ENCODE data around the gene MAN1C1.

The MAN1C1 gene

DNA sequence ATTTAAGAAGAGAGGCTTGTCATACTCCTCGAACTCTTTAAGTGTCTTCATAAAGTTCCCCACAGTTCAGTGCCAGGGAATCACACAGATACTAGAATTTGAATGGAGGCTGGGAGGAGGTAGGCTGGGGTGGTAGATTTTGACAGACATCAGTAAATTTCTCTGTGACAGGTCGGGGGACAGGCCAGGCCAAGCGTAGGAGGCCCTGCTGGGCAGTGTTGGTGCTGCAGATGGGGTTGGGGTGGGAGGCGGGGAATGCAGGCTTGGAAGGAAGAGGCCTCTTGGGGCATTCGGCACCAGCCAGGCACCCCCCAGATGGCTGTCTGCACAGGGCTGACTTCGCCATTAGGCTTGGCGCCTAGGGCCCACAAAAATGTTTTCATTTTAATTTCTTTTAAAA lies 84.0 kb downstream of the MAN1C1 start:
- no peak for DNase-seq

DNA sequence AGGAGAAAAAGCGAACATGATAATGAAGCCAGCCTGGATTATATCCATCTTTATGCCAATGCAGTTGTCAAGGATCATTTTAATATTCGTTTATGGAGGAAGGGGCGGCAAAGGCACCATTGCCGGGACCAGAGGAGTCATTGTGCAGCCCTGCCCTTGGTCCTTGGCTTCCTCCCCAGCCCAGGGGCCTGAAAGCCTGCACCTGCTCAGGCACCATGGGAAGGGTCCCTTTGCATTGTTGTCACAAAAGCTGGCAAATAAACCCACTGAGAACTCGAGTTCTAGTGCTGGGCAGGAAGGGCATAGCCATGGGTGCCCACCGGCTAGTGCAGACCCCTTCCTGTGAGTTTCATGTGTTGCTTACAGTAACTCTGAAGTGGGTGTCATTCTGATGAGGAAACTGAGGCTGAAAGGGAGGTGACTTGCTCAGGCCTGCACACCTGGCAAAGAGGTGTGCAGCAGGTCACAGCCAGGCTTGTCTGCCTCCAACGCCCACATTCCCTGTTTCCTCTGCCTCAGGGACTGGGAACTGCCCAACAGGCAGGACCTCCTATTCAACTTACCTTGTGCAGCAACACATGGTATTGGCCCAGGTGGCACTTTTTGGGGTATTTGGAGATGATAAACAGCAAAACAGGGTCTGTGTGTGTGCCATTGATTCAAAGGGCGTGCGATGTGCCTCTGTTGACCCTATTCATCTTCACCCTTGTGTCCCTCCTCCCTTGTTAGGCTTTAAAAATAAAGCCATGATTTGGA lies 84.6 kb downstream of the MAN1C1 start:
- no peak for DNase-seq

DNA sequence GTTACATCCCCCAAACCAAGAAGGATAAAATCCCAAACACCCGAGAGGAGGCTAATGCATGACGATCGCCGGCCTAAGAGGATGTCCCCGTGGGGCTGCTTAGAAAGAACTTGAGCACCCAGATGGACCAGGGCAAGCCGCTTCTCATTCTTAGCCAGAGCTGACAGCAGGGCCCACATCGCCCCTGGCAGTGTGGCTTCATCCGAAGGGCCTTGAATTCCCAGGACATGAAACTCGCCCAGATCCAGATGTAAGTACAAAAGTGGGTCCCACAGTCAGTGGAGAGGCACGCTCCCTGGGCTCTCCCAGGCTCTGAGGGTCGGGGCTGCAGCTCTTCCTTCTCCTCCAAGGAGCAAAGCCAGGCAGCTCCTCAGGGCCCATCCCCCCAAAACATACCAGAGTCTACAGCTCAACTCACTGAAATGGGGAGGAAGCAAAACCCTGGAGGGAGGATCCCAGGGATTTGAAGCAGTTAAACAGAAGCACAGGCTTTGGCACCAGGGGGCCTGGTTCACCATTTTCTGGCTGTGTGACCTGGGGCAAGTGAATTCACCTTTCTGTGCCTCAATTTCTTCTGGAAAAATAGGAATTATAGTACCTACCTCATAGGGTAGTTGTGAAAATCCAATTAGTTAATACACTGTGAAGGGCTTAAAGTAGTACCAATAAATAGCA lies 85.6 kb downstream of the MAN1C1 start:
- DNase-seq: no peak

DNA sequence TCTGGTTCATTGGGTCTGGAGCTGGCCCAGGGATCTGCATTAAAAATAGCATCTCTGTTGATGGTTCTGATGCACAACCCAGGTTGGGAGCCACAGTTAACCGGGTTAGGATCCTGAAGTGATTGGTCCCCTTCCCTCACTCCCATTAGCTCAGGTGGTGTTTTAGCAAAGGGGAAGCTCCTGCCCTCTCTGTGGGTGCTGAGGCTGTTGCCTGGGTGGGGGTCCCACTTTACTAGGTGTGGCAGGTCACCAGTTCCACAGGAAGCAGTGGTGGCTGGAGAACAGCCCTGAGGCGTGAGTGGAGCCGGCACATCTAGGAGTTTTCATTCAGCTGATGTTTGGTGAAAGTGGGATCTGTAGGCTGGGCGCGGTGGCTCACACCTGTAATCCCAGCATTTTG lies 86.5 kb downstream of the MAN1C1 start:
- no peak for DNase-seq

DNA sequence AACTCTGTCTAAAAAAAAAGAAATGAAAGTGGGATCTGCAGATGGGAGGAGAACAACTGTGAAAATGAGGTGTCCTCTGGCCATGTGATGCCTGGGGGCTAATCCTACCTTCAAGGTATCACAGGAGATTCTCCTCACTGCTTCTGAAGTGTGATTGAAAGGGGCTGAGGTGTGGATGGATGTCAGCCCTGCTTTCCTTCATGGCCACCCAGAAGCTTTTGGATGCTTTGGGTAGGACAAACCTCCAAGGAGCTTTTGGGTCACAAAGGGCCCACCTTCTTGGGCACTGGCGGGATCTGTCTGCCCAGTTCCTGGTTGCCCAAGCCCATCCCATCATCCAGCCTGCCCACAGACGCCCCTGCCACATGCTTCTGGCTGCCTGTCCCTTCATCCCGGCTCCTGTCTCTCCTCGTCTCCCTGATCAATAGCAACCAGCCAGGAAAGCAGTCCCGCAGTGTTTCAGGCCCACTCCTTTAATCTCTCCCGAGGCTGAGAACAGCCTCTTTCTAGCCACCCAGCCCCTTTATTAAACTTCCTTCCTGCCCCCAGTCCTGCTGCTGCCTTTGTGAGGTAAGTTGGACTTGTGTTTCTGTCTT lies 87.2 kb downstream of the MAN1C1 start:
- DNase-seq: no peak

DNA sequence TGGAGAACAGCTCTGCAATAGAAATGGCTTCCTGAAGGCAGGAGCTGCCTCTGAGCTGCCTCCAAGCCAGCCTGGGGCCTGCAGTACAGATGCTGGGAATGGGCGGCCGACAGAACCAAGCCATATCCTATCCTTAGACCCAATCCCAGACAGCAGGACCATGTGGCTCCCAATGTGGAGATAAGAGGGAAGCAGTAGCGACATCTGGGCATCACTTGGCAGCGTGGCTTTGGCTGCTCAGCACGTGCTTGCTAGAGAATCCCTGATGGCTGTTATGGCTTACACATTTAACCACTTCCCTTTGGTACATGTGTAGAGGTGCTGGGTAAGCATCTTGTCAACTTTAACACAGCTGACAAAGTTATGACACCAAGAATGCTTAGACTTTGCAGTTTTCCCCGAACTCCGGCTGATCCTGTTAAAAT lies 87.7 kb downstream of the MAN1C1 start:
- DNase-seq: no peak

DNA sequence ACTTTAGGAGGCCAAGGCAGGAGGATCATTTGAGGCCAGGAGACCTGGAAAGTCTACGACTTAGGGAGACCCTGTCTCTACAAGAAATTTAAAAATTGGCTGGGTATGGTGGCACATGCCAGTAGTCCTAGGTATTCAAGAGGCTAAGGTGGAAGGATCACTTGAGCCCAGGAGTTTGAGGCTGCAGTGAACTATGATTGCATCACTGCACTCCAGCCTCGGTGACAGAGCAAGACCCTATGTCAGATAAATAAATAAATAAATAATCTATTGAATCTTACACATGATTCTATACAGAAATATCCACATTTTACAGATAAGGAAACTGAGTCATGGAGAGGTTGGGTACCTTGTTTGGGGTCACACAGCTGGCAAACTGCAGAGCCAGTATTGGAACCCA lies 89.1 kb downstream of the MAN1C1 start:
- DNase-seq: no peak

DNA sequence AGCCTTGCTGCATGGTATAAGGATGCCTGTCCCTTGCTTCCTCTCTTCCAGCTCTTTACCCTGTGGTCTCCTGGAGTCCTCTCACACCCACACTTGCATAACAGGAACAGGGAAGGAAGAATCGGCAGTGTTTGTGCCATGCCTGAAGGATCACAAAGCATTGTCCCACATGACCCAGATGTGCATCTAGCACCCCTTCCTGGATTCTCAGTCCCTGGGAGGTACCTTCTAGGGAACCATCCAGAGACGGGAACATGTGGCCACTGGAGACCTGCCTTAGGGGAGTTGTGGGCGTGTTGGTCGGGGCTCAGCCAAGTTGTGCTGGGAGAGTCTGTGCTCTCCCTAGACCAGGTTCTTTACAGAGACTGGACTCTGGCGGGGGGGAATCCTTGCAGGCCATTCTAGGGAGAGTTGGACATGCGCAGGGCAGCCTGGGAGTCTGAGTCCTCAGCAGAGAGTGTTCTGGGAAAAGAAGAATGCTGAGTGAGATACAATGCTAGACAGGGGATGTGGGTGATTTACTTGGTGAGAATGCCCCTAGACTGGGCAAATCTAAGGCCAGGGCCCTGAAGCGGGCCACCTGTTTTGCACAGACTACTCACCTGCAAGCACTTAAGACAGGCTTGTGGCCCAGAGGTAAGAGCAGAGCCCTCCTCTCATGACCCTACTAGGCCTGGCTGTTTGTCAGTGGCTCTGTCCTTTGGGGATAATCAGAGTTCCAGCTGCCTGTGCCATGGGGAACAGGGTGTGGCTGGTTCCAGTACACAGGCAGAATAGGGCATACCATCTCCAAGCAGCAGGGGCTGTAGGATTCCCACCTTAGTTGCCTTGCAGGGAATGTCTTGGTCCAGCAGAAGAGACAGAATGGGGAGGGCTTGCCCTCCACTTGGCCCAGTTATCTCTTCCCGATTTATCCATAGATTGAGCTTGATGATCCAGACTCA lies 89.8 kb downstream of the MAN1C1 start:
- DNase-seq: no peak

DNA sequence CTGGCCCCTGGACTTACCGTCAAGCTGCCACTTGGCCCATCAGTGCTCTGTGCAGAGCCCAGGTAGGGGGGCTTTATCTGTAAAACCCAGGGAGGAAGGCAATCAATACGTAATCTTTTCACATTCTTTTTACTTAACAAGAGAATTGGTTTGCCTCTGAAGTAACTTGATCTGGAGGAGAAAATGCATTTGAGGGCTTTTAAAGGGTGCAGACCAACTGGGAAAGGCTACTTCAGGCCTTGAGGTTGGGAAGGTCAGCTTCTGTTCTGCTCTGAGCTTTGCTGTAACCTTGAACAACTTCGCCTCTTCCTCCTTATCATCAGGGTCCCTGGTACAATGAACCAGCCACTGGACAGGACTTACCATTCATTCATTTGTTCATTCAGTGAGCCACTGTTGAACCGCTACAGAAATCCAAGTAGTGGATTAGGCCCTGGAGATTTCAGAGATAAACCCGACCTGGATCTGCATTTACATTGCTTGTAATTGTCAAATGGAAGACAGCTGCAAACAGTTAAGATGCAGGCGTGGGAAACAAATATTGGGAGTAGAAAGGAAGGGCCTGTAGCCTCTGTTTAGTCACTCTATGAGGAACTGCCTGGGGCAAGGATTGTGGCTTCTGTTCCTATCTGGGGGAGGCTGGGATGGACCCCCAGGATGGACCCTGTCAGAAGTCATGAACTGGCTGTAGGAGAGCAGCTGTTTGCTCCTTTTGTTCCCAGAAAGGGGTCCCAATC lies 90.9 kb downstream of the MAN1C1 start:
- no peak for DNase-seq

DNA sequence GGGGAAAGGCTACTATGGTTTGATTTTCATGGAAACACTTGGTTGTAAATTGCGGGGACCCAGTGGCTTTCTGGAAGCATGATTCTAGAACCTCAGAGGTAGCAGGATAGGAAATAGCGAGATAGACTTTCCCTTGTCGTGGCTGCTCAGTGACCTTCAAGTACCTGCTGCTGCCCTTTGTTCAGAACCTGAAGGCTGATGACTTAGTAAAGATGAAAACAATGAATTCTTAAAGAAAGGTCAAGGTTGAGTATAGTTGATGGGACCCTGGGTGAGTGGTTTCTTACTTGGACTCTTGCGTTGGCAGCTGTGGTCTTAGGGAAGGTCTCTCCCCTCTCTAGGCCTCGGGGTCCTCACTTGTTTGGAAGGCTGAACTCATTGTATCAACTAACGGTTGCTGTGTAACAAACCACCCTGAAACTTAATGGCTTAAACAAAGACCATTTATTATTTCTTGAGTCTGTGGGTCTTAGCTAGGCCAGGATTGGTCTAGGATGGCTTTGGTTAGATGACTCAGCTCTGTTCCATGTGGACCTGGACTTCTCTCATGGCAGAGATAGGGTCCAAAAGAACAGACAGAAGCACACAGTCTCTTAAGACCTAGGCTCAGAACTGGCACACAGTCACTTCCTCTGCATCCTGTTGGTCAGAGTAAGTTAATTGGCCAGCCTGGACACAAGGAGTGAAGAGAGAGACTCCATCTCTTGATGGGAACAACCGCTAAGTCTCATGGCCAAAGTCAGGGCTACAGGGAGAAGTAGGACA lies 94.2 kb downstream of the MAN1C1 start:
- DNase-seq: no peak

DNA sequence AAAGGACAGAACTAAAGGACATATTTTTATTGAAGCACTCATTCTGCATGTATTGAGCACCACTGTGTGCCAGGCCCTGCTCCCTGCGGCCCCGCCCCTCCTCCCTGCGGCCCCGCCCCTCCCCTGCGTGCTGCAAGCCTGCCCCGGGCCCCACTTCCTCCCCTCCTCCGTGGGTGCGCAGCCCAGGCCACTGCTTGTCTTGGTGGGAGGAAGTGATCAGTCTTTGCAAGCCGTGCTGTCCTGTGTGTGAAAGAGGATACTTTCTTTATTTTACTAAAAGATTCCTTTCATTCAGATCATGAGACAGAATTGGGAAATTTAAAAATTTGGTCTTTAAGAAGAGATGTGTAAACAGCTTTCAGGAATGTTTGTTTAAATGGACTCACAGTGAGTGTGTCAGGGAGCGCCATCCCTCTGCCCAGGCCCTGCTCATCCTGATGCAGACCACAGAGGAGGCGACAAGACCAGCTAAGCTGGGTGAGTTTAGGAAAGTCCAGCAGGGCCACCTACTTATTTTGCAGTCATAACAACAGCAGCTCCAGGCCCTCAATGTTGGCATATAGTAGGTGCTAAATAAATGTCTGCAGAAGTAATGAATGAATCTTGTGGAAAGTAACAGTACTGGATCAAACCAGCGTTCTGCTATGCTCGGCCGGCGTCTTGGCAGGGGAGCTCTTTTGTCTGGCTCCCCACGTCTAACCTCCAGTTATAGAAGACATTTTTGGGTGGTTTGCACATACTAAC lies 95.1 kb downstream of the MAN1C1 start:
- DNase-seq: no peak

DNA sequence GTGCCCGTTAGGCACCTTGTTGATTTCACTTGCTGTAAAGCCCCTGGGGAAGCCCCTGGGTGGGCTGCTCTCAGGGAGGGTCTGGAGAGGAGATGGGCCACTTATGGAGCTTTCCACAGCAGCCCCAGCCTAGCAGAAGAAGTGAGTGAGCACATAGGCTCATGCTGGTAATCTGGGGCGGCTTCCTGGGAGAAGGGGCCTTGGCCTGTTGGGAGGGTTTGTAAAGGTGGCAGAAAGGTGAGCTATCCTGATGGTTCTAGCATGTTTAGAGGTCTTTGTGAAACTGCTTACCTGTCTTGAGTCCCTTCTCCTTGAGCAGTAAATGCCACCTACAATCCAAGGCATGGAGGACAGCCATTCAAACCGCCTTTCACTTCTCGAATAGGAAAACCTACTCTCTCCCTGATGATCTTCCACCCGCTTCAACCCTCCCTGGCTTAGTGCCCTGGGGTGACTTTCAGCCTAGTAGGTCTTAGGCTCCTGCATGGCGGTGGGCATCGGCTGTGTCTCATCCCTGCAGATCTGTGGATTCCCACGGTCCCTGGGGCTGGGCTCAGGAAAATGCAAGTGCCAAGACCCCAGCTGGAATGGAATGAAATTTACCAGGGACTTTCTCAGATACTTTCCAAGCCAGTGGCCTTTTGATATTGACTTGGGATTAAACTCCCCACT lies 95.8 kb downstream of the MAN1C1 start:
- no peak for DNase-seq

DNA sequence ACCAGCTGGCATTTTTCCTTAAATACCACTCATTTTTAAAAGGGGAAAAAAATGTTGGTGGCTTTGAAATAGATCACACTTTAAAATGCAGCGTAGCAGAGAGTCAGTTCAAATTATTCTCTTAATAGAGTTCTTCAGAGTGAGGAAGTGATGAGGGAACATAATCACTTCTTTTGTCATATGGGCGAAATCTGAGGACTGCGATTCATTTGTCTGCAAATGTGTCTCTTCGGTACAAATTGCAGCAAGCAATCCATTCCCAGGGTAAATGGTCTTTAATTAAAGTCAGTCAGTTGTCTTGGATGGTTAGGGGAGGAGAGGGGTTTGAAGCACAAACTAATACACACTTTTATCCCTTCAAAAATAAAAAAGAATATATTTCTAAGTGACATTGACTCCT lies 97.4 kb downstream of the MAN1C1 start:
- DNase-seq: no peak

DNA sequence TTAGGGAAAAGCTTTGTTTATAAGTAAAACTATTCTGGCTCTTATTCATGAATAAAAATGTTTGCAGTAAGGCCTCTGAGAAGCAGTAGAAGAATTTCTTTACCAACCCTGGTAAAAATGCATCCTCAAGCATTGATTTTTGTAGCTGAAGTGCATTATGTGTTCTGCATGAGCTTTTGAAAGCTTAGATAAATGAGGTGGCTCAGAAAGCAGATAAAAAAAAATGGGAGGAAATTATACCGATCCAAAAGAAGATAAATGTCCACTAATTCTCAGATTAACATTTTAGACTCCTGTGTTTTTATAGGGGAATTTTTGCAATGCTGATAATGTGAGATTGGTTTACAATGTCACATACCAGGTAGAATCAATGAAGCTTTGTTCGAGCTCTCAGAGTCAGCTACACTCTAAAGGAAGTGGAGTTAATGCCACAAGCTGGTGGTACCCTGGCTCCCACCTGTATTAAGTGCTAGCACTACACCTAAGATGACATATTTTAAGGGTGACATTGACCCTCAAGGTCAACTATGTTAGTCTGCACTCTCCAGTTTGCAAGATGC lies 97.9 kb downstream of the MAN1C1 start:
- DNase-seq: no peak

DNA sequence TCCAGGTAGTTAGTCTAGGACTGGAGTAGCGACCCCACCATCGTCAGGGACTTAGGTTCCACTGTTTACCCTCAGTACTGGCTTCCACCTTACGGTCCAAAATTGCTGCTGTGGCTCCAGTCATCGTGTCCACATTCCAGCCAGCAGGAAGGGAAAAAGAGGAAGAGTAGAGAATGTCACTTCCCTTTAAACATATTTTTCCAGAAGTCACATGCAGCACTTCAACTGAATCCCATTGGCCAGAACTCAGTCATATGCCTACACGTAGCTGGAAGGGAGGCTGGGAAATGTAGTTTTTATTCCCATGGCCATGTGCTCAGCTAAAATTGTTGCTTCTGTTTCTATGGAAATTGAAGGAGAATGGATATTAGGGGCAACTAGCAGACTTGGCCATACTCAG lies 99.3 kb downstream of the MAN1C1 start:
- no peak for DNase-seq

DNA sequence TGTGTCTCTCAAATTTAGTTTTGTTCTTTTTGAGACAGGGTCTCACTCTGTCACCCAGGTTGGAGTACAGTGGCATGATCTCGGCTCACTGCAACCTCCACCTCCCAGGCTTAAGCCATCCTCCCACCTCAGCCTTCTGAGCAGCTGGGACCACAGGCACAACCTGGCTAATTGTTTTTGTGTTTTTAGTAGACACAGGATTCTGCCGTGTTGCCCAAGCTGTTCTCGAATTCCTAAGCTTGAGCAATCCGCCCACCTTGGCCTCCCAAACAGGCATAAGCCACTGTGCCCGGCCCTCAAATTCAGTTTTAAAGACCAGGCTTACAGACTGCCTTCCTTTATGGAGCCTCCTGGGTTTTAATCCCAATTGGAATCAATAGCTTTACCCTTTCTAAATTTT lies 99.7 kb downstream of the MAN1C1 start:
- DNase-seq: no peak

DNA sequence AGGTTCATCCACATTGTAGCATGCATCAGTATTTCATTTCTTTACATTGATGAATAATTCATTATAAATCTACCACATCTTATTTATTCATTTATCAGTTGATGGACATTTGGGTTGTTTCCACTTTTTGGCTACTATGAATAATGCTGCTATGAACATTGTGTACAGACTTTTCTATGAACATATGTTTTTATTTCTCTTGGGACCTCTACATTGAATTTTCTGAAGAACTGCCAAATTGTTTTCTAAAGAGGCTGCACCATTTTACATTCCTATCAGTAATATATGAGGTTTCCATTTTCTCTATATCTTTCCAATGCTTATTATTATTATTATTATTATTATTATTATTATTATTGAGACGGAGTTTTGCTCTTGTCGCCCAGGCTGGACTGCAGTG lies 102.1 kb downstream of the MAN1C1 start:
- no peak for DNase-seq

DNA sequence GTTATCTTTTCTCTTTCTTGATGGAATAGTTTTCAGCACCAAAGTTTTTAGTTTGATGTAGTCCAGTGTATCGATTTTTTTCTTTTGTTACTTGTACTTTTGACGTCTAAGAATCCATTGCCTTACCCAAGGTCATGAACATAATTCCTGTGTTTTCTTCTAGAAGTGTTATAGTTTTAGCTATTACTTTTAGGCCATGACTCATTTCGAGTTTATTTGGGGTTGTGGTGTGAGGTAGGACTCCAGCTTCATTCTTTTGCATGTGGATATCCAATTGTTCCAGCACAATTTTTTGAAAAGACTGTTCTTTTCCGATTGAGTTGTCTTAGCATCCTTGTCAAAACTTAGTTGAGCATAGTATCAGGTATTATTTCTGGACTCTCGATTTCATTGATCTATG lies 104.0 kb downstream of the MAN1C1 start:
- no peak for DNase-seq

DNA sequence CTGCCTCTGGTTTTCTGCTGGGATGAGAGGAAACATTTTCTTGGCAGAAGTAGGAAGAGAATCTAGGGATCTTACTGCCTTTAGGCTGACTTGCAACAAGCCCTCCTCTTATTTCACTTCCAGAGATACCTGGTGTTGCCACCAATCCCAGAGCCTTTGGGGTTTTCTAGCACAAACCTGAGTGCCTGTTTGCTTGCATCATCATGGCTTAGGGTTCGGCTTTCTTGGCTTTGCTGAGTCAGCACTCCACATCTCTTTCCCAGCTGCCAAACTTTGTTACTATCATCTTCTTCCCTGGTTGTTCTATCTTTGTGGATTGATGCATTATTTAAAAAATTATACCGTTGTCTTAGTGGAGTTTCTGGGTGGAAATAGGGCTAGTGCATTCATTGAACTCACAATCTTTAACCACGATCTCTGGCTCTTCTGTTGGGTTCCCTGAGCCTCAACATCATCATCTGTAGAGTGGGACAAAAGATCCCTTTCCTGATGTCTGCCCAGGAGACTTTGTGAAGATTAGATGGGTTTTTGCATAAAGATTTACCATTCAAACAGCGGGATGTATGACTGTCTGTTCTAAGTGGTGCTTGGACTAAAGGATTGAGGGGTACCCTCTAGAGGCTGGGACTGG lies 106.8 kb downstream of the MAN1C1 start:
- no peak for DNase-seq

DNA sequence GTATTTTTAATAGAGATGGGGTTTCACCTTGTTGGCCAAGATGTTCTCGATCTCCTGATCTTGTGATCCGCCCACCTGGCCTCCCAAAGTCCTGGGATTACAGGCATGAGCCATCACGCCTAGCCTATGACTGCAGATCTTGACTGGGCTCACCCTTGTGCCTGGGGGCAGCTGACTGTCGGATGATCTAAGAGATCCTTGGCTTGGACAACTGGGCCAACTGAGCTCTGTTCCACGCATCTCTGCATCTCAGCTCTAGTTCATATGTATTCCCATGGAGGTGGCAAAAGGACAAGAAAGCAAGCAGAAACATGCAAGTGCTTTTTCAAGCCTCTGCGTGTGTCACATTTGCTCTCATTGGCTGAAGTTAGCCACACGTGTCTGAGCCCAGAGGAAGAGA lies 107.6 kb downstream of the MAN1C1 start:
- DNase-seq: no peak

All from kidney glomerular epithelial cell (primary cell).